Measurements from ENCODE around the gene BCL7A.

The BCL7A gene

DNA sequence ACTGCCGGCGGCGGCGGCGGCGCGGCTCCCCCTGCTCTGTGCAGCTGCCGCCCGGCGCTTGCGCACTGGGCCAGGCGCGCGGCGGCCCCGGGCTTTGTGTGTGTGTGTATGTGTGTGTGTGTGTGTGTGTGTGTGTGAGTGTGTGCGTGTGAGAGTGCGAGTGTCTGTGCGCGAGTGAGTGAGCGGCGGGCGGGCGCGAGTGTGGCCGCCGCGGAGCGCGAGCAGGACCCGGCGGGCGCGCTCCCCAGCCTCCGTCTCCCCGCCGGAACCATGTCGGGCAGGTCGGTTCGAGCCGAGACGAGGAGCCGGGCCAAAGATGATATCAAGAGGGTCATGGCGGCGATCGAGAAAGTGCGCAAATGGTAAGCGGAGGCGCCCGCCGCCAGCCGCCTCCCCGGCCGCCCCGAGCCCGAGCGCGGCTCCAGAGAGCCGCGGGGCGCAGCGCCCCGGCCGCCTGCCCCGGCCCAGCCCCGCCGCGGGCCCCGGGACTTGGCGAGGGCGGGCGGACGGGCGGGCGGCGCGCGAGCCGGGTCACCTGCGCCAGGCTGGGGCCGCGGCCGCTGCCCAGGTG is at the start of gene BCL7A:
BCL7A (plus strand) TSS at position 63 of the 571 bp plus-strand sequence; CDS start at position 271, 208 bp downstream.
- TF ChIP-seq, protein P1, sequence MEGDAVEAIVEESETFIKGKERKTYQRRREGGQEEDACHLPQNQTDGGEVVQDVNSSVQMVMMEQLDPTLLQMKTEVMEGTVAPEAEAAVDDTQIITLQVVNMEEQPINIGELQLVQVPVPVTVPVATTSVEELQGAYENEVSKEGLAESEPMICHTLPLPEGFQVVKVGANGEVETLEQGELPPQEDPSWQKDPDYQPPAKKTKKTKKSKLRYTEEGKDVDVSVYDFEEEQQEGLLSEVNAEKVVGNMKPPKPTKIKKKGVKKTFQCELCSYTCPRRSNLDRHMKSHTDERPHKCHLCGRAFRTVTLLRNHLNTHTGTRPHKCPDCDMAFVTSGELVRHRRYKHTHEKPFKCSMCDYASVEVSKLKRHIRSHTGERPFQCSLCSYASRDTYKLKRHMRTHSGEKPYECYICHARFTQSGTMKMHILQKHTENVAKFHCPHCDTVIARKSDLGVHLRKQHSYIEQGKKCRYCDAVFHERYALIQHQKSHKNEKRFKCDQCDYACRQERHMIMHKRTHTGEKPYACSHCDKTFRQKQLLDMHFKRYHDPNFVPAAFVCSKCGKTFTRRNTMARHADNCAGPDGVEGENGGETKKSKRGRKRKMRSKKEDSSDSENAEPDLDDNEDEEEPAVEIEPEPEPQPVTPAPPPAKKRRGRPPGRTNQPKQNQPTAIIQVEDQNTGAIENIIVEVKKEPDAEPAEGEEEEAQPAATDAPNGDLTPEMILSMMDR (IDR thresholded peaks at IDR 0.05): no peak
- H3K27ac ChIP-seq: peak within 1 kb of the TSS; percentile 87

DNA sequence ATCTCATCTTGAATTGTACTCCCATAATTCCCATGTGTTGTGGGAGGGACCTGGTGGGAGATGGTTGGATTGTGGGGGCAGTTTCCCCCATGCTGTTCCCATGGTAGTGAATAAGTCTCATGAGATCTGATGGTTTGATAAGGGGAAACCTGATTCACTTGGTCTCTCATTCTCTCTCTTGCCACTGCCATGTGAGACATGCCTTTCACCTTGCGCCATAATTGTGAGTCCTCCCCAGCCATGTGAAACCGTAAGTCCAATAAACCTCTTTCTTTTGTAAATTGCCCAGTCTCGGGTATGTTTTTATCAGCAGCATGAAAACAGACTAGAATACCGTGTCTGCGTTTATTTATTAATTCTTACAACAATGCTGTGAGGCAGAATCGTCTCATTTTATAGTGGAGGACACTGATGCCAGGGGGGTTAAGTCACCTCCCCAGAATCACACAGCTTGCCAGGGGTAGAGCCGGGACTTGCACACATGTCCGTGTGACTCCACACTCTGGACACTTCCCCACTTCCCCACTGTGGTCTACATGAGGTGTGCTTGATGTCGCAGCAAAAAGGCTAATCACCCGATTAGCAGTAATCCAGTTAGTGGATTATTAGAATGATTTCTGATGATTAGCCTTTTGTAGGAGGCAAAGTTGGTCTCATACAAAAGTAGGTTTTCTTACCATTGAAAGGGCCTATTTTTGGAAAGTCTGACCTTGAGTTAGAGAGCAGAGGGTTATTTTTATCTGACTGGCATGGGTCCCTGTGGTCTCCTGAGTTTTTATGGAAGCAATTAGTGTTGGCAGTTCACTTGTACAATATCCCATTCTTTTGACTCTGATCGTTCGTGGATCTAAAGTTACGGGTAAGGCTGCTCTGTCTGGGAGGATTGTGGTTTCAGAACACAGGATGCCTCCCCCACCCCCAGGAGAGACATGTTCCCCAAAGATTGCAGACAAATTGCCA is 47.4 kb upstream of the BCL7A start:
- TF ChIP-seq, protein P1 (IDR thresholded peaks at IDR 0.05): no peak
- no peak for TF ChIP-seq ZFX (IDR thresholded peaks at IDR 0.05; ENCODE audit: borderline replicate concordance)
- no peak overlapping the region for H3K27ac ChIP-seq

DNA sequence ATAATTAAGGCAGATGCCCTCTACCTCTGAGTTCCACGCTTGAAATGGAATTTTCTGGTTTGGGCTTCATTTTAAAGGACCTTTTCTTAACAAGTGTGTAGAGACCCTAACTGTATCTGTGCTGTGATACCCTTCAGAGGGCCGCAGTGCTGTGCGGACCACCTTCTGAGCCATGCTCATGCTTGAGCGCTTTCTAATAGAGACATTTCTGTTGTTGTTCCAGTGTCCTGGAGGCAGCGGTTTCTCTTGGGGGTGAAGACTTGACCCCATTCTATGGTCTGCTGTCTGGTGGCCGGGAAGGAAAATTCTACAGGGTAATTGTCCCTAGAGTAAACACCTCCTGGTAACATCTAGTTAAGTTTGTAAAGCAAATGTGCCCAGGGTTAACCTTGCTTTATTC is 46.7 kb upstream of the BCL7A start:
- TF ChIP-seq ZFX (IDR thresholded peaks at IDR 0.05; ENCODE audit: borderline replicate concordance): no peak
- TF ChIP-seq, protein P1 (IDR thresholded peaks at IDR 0.05): no peak
- H3K27ac ChIP-seq: no peak overlapping the region

DNA sequence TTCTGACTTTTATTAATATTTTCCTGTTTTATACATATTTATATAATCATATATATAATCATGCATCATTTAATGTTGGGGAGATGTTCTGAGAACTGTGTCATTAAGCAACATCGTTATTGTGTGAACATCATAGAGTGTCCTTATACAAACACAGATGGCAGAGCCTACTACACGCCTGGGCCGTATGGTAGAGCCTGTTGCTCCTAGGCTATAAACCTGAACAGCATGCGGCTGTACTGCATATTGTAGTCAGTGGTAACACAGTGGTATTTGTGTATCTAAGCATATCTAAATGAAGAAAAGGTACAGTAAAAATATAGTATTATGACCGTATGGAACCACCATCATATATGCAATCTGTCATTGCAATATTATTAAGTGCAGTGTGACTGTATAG is 44.7 kb upstream of the BCL7A start:
- no peak overlapping the region for H3K27ac ChIP-seq
- no peak for TF ChIP-seq ZFX (IDR thresholded peaks at IDR 0.05; ENCODE audit: borderline replicate concordance)
- TF ChIP-seq, protein P1 (IDR thresholded peaks at IDR 0.05): no peak

DNA sequence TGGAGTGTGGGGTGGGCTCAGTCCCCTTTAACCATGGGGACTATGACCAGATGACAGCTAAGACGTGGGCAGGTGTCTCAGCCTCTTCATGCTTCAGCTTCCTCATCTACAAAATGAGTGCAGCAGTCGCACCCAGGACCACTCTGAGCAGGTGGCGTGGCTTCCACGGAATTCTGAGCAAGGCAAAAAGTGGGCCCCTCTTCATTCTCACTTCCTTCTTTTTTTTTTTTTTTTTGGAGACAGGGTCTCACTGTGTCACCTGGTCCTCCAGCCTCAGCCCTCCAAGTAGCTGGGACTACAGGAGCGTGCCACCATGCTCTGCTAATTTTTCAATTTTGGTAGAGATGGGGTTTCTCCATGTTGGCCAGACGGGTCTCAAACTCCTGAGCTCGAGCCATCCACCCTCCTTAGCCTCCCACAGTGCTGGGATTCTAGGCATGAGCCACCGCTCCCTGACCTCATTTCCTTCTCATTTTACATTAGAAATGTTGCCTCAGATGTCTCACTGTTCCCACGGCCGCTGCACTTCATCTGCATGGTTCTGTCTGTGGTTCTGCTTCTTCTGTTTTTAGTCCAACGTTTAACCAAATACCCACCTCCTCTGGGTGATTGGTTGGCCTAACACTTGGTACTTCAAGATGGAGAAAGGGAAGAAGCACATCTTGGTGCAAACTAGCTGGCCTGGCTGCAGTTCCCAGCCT is 41.3 kb upstream of the BCL7A start:
- no peak for TF ChIP-seq ZFX (IDR thresholded peaks at IDR 0.05; ENCODE audit: borderline replicate concordance)
- TF ChIP-seq, protein P1 (IDR thresholded peaks at IDR 0.05): no peak
- no peak overlapping the region for H3K27ac ChIP-seq

DNA sequence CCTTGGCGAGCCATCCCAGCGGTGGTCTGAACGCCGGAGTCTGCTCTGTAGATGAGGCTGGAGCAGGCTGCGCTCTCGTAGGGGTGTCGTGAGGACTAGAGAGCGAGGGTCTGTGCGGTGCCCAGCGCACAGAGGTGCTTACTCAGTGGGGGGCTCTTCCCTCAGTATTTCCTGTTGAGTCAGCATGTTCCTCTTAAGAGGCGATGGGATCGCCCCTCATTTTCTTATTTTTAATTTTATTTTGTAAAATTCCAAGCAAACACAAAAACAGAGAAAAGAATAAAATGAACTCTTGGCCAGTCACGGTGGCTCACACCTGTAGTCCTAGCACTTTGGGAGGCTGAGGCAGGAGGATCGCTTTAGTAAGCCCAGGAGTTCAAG is 40.8 kb upstream of the BCL7A start:
- H3K27ac ChIP-seq: no peak overlapping the region

More for the DNA sequence above, 40.8 kb upstream of the BCL7A start:
- TF ChIP-seq ZFX (IDR thresholded peaks at IDR 0.05; ENCODE audit: borderline replicate concordance): no peak
- TF ChIP-seq, protein P1 (IDR thresholded peaks at IDR 0.05): no peak
